ENCODE results near the gene OR2Y1.
A peak's percentile ranks its signal among the peaks of the same experiment; 100 is the strongest.
"Not testable (repeated sequence)": the region's sequence is repeated elsewhere in the genome, so short reads cannot be mapped to it uniquely, and the experiment has no call there.

The OR2Y1 gene, protein sequence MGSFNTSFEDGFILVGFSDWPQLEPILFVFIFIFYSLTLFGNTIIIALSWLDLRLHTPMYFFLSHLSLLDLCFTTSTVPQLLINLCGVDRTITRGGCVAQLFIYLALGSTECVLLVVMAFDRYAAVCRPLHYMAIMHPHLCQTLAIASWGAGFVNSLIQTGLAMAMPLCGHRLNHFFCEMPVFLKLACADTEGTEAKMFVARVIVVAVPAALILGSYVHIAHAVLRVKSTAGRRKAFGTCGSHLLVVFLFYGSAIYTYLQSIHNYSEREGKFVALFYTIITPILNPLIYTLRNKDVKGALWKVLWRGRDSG

DNA sequence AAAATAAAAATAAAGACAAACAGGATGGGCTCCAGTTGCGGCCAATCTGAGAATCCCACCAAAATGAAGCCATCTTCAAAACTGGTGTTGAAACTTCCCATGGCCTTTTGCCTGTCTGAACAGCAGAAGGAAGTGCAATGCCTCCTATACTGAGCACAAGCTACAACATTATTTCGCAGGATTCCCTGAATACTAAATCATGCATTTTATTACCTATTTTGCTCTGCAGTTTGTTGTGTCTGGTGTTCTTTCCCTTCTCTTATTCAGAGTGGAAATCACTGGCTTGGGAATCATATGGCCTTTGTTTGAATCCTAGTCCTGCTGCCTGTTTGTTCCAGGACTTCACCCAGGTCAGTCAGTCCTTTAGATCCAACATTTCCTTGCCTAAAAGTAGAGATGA lies at the start of gene OR2Y1:
Gene OR2Y1 (minus strand): TSS at position 101 of the 400 bp plus-strand sequence. CDS start 0 bp downstream, at position 101.
- no peak for FAIRE-seq
- no peak for DNase-seq (ENCODE audit: insufficient read length, low spot score)

GRCh38 chr5:180788651-180789410 lies 49.0 kb upstream of the OR2Y1 start:
- FAIRE-seq; DNase-seq (ENCODE audit: insufficient read length, low spot score): not testable (repeated sequence)

GRCh38 chr5:180787711-180788431 lies 48.0 kb upstream of the OR2Y1 start:
- DNase-seq (ENCODE audit: insufficient read length, low spot score) (no peak), FAIRE-seq (no peak)

DNA sequence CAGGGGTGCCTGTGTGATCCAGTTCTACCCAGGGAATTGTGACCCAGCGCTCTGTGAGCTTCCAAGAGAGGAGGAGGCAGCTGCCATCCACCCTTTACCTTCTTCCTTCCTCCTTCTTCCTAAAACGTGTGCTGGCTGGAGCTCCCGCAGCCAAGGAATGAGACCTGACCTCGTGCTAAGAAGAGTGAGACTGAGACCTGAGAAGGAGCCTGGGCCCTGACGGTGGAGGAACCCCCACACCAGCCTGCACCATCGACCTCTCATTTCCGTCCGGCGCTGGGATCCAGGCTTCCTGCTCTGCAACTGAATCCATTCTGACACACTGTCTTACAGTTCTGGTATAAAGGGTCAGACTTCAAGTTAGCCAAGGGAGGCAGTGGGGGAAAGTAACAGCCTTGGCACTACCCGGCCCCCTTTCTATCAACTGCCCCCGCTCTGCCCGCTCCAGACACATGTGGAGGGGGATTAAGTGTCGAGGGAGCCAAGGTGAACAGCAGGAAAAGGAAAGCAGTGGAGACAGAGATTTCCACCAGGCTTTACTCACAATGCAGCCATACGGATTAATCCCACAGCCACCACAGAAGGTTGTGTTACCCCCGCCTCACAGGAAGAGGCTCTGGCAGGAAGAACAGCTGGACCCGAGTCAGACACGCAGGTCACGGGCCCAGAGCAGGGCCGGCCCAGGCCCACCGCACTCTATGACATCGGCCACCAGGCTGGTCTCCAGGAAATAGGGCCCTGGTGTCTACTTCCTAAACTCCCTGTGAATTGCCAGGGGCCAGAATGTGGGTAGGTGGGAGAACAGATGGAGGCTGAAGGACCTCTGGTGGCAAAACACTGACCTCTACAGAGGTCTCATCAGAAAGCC lies 46.9 kb upstream of the OR2Y1 start:
- no peak for DNase-seq (ENCODE audit: insufficient read length, low spot score)

DNA sequence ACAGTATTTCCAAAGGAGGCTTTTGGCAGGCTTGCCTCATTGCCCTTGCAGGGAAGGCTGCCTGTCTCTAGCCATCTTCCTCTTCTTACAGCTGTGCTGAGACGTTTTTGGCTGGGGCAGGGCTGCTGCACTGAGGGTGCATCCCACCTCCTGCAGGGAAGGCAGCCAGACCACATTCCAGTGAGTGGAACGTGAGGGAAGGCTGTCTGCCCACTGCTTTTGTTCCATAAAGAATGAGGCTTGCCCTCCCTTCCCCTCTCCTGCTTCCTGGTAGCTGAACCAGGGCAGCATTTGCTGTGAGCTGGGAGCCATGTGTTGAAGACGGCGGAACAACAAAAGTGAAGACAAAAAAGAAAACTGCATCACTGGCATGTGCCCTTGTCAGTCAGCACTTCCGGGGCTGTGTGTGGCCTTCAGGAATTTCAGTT lies 46.0 kb upstream of the OR2Y1 start:
- DNase-seq (ENCODE audit: insufficient read length, low spot score) (no peak), FAIRE-seq (no peak)

More for the DNA sequence above, 46.9 kb upstream of the OR2Y1 start:
- FAIRE-seq: no peak

DNA sequence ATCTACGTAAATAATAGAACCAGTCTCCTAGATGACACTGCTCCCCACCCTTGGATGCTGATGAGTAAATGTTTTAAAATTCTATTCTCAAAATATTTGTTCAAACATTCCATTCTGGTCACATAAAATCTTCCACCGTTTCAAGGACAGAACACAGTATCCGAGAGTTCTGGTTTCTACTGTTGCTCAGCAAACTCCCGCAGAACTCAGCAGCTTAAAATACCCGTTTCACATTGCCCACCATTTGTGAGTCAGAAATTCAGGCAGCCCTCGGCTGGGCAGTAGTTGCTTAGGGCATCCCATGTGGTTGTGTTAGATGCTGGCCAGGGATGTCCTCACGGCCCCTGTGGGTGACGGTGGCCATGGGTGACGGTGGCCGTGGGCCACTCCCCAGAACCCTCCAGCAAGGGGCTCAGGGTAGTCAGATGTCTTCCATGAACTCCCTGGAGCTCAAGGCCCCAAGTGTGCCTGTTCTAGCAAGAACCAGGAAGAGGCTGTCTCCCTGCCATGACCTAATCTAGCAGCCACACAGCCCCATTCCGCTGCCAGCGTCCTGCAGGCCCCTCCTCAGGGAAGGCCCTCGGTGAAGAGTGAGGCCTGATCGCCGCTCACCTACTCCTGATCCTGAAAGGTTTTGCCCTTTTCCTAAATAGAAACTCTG lies 45.4 kb upstream of the OR2Y1 start:
- no peak for FAIRE-seq
- no peak for DNase-seq (ENCODE audit: insufficient read length, low spot score)

DNA sequence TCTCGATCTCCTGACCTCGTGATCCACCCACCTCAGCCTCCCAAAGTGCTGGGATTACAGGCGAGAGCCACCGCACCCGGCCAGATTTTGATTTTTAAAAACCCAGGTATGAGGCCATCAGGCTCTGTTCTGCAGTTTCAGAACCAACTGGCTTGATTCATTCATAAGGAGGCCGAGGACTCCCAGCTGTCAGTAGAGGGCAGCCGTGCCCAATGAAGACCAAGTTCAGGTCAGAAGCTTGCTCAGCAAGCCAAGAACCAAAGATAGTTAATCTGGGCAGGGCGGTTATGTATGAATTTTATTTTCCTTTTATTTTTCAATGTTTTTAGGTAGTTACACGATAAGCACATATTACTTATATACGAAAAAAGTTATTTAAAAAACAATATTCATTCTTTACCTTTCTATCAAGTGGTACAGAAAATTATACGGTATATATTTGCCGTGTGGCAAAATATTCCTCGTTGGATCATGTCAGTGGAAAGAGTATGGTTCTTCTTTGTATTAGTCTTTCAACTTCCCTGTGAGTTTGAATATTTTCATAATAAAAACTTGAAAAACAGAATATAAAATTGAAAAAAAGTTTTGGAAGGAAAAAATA lies 44.7 kb upstream of the OR2Y1 start:
- DNase-seq (ENCODE audit: insufficient read length, low spot score) (peak; percentile 74), FAIRE-seq (peak; percentile 87)

DNA sequence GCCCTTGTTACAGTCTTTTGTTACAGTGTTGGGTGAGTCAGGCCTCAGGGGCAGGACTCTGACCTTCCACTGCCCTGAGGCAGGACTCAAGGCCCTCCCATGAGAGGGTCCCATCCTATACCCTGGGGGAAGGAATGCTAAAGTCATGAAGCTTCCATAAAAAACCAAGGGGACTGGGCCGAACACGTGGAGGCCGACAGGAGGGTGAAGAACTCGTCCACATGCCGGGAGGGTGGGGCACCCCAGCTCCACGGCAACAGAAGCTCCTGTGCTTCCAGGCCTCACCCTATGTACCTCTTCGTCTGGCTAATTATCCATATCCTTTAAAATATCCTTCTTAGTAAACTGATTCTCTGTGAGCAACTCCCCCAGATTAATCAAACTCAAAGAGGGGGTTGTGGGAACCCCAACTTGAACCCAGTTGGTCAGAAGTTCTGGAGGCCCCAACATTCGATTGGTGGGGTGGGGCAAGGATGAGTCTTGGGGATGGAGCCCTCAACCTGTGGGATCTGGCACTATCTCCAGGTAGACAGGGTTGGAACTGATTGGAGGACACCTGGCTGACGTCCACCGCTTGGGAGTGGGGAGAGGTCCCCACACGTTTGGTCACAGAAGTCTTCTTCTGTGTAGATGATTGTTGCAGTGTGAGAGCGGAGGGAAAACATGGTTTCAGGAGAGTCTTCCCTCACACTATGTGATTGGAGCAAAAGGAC lies 43.6 kb upstream of the OR2Y1 start:
- no peak for FAIRE-seq

DNA sequence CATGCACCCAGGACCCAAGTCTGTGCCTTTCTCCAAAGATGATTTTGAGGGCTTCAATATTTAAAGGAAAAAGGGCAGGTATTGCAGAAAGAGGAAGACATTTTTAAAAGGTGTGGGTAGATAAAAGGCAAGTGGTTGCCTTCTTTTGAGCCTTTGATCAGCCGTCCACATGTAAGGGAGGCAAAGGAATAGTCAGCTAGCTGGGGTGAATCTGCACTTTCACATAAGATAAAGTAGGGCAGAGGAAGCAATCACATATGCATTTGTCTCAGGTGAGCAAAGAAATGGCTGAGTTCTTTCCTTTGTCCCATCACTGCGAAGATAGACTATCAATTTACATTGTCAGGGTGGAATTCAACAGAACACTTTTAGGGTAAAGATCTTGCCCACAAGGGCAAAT lies 42.9 kb upstream of the OR2Y1 start:
- FAIRE-seq: no peak

More for the DNA sequence above, 43.6 kb upstream of the OR2Y1 start:
- DNase-seq (ENCODE audit: insufficient read length, low spot score): no peak

DNA sequence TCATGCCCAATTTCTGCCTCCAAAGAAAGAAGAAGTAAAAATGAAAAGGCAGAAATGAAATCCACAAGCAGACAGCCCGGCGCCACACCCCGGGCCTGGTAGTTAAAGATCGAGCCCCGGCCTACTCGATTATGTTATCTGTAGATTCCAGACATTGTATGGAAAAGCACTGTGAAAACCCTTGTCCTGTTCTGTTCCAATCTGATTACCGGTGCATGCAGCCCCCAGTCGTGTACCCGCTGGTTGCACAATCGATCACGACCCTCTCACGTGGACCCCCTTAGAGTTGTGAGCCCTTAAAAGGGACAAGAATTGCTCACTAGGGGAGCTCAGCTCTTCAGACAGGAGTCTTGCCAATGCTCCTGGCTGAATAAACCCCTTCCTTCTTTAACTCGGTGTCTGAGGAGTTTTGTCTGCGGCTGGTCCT lies 42.1 kb upstream of the OR2Y1 start:
- FAIRE-seq; DNase-seq (ENCODE audit: insufficient read length, low spot score): not testable (repeated sequence)

More for the DNA sequence above, 42.9 kb upstream of the OR2Y1 start:
- no peak for DNase-seq (ENCODE audit: insufficient read length, low spot score)

DNA sequence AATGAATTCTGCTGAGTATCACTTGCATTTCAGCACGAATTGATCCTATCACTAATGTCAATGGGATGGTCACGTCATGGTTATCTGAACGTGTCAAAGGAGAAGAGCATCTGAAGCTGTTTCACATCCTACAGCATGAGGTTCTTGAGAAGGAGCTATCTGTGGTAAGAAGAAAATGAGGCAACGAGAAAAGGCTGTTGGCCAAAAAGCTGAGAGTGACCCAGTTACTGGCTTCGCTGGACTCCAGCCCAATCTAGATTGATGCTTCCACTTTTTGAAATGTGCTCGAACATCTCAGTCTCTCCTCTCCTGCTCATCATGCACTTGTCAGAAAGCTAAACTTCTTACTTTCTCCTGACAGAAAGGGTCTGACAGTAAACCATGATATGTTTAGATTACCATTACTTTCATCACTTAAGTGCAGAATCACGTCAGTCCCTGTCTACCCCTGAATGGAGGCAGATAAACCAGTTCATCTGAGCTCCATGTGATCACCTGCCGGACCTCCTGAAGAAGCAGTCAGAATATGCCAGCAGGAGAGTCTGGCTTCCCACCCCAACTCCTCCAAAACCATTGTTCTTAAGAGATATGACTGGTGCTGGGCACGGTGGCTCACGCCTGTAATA lies 40.2 kb upstream of the OR2Y1 start:
- no peak for DNase-seq (ENCODE audit: insufficient read length, low spot score)
- no peak for FAIRE-seq

- FAIRE-seq (no peak), DNase-seq (ENCODE audit: insufficient read length, low spot score) (no peak)
Measured at GRCh38 chr5:180777475-180777874, 37.6 kb upstream of the OR2Y1 start.

DNA sequence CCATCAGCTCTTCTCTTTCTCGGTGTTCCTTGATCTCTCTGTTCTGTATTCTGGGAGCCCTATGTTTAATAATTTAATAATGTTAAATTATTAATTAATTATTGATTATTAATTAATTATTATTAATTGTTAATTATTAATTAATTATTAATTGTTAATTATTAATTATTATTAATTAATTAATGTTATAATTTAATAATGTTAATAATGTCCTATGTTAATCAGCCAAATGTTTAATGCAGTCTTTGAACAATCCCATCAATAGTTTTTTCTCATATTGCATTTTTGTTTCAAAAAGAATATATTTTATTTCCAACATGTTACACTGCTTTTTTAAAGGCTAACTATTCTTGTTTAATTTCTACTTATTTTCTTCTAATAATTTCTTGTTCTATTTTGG lies 36.5 kb upstream of the OR2Y1 start:
- DNase-seq (ENCODE audit: insufficient read length, low spot score): no peak
- no peak for FAIRE-seq

DNA sequence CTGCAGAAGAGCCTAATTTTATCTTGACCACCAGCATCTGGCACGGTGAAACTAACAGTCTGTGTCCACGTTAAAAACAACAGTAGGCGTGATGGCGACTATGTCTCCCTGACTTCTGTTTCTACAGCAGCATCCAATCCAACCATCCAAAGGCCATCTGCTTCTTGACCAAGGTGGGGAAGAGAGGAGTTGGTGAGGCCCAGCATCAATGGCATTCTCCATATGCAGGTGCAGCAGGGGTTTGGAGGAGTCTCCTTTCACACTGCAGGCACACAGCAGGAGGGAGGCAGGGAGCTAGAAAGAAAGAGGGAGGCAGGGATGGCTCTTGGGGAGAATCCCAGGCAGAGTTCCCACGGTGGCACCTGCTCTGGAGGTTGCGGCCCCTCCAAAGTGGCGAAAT lies 35.8 kb upstream of the OR2Y1 start:
- FAIRE-seq (no peak), DNase-seq (ENCODE audit: insufficient read length, low spot score) (no peak)

DNA sequence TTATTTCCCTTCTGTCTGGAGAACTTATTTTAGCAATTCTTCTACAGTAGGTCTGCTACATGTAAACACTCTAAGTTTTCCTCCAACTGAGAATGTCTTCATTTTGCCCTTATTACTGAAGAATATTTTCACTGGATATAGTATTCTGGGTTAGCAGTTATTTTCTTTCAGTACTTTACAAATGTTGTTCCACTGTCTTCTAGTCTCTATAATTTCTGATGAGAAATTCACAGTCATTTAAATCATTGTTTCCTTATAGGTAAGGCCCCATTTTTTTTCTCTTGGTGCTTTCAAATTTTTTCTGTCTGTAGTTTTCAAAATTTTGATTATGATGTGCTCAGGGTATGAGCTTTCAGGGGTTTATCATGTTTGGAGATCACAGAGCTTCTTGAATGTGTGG lies 32.0 kb upstream of the OR2Y1 start:
- no peak for DNase-seq (ENCODE audit: insufficient read length, low spot score)
- FAIRE-seq: no peak

- FAIRE-seq (no peak), DNase-seq (ENCODE audit: insufficient read length, low spot score) (no peak)
Measured at GRCh38 chr5:180769821-180770220, 30.0 kb upstream of the OR2Y1 start.

DNA sequence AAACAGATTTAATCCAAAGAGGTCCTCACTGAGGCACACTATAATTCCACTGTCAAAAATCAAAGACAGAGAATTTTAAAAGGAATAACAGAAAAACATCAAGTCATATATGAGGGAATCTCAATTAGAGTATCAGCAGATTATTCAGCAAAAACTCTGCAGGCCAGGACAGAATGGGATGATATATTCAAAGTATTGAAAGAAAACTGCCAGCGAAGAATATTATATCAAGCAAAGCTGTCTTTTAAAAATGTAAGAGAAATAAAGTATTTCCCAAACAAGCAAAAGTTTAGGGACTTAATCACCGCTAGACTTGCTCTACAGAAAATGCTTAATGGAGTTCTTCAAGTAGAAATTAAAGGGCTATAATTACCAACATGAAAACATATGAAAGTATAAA lies 15.7 kb upstream of the OR2Y1 start:
- no peak for DNase-seq (ENCODE audit: insufficient read length, low spot score)

DNA sequence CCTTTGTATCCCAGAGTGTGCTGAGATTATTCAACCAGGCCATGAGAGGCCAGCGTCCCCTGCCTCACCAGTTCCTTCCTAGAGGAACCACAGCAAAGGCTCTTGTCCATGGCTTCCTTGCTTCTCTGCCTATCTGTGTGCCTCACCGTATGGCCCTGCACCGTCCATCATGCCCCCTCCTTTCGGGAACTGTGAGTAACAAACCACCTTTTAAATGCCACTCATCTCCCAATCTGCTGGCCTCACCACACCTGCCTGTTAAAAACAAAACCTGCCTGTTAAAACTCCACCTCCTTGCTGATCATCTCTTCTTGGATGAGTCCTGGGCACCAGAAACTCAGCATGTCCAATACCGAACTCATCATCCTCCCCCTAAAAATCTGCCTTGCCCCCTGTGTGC lies 4.4 kb upstream of the OR2Y1 start:
- DNase-seq (ENCODE audit: insufficient read length, low spot score) (no peak), FAIRE-seq (no peak)

More for the DNA sequence above, 15.7 kb upstream of the OR2Y1 start:
- FAIRE-seq: no peak
